ENCODE measurements around the gene AVPR2. TPM values are rescaled to one million over a fixed set of nuclear protein-coding genes. Genes with fewer than 3 reads are reported as not detected.

AVPR2 gene
- polyA plus RNA-seq, 1 donor from 2014 or later = not detected

DNA sequence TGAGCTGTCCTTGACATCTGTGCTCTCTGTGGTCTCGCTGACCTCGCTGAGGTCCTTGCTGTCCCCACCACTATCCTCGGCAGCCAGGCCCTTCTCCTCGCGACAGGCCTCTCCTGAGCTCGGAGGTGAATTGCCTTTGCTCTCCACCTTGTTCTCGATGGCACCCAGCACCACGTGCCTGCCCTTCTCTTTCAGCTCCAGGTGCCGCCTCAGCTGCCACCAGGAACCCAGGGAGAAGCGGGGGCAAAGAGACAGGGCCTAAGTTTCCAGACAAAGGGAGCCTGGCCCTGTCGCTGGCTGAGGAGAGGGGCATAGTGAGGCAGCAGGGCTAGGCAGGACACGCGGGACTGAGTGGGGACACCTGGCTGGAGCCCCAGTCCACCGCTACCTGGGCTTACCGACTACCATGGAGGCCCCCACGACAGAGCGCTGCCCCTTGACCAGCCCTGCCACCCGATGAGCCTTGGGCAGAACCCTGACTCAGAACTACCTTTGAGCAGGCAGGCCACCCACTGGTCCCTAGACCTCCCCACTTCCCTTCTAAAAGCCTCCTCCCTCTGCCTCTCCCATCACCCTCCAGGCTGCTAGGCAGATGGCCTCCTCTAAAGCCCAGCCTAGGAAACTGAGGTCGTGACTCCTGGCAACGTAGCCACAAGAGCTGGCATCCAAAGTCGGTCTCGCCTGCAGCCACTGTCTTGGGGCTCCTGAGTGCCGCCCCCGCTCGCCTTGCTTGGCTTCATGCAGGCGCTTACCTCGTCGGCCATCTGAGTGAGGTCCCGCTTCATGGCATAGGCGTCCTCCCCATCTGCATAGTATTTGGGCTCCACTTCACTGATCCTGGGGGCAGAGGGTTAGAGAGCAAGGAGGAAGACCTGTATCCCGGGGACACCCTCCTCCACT is 25.8 kb downstream of the AVPR2 start:
- Histone ChIP-seq H3K9ac (ENCODE audit: low read length) (no peak overlapping the region), H3K9me3 (ENCODE audit: low read length) (no peaks in the 10 kb centered on the region), H3K27ac (ENCODE audit: low read length) (no peak overlapping the region), H2AFZ (ENCODE audit: low read depth, low read length) (no peak overlapping the region), H3K4me3 (ENCODE audit: low read length) (no peak overlapping the region), H3K4me2 (ENCODE audit: low read length) (no peak overlapping the region), H3K9me2 (ENCODE audit: insufficient read depth, low read length) (no peaks in the 10 kb centered on the region), H4K20me1 (ENCODE audit: insufficient read depth) (no peaks in the 10 kb centered on the region), H3K36me3 (ENCODE audit: insufficient read depth, low read length) (no peaks in the 10 kb centered on the region), H3F3A (ENCODE audit: insufficient read depth, low read length, poor library complexity, severe bottlenecking) (no peaks in the 10 kb centered on the region), H3K27me3 (ENCODE audit: insufficient read depth, low read depth, low read length) (no peaks in the 10 kb centered on the region), H3K79me2 (replicated peaks; ENCODE audit: insufficient read depth, low read length) (no peaks in the 10 kb centered on the region)
- TF ChIP-seq MXI1 (conservative IDR thresholded peaks at IDR 0.05; ENCODE audit: poor library complexity, severe bottlenecking) = no peak
- TF ChIP-seq SMC3 (conservative IDR thresholded peaks at IDR 0.05; ENCODE audit: poor library complexity) = no peak
- no peak for TF ChIP-seq EZH2 (IDR thresholded peaks at IDR 0.05; ENCODE audit: borderline replicate concordance, insufficient read depth, low read length, poor library complexity, severe bottlenecking)
- TF ChIP-seq, protein P1, sequence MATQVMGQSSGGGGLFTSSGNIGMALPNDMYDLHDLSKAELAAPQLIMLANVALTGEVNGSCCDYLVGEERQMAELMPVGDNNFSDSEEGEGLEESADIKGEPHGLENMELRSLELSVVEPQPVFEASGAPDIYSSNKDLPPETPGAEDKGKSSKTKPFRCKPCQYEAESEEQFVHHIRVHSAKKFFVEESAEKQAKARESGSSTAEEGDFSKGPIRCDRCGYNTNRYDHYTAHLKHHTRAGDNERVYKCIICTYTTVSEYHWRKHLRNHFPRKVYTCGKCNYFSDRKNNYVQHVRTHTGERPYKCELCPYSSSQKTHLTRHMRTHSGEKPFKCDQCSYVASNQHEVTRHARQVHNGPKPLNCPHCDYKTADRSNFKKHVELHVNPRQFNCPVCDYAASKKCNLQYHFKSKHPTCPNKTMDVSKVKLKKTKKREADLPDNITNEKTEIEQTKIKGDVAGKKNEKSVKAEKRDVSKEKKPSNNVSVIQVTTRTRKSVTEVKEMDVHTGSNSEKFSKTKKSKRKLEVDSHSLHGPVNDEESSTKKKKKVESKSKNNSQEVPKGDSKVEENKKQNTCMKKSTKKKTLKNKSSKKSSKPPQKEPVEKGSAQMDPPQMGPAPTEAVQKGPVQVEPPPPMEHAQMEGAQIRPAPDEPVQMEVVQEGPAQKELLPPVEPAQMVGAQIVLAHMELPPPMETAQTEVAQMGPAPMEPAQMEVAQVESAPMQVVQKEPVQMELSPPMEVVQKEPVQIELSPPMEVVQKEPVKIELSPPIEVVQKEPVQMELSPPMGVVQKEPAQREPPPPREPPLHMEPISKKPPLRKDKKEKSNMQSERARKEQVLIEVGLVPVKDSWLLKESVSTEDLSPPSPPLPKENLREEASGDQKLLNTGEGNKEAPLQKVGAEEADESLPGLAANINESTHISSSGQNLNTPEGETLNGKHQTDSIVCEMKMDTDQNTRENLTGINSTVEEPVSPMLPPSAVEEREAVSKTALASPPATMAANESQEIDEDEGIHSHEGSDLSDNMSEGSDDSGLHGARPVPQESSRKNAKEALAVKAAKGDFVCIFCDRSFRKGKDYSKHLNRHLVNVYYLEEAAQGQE (IDR thresholded peaks at IDR 0.05; ENCODE audit: borderline replicate concordance) = no peak
- TF ChIP-seq, protein P2, sequence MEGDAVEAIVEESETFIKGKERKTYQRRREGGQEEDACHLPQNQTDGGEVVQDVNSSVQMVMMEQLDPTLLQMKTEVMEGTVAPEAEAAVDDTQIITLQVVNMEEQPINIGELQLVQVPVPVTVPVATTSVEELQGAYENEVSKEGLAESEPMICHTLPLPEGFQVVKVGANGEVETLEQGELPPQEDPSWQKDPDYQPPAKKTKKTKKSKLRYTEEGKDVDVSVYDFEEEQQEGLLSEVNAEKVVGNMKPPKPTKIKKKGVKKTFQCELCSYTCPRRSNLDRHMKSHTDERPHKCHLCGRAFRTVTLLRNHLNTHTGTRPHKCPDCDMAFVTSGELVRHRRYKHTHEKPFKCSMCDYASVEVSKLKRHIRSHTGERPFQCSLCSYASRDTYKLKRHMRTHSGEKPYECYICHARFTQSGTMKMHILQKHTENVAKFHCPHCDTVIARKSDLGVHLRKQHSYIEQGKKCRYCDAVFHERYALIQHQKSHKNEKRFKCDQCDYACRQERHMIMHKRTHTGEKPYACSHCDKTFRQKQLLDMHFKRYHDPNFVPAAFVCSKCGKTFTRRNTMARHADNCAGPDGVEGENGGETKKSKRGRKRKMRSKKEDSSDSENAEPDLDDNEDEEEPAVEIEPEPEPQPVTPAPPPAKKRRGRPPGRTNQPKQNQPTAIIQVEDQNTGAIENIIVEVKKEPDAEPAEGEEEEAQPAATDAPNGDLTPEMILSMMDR (IDR thresholded peaks at IDR 0.05; ENCODE audit: poor library complexity, severe bottlenecking) = no peak
- no peak for TF ChIP-seq EP300 (conservative IDR thresholded peaks at IDR 0.05; ENCODE audit: poor library complexity, severe bottlenecking)
- no peak for TF ChIP-seq RAD21 (conservative IDR thresholded peaks at IDR 0.05)
- no peak for TF ChIP-seq TAF1 (IDR thresholded peaks at IDR 0.05; ENCODE audit: low read depth)

DNA sequence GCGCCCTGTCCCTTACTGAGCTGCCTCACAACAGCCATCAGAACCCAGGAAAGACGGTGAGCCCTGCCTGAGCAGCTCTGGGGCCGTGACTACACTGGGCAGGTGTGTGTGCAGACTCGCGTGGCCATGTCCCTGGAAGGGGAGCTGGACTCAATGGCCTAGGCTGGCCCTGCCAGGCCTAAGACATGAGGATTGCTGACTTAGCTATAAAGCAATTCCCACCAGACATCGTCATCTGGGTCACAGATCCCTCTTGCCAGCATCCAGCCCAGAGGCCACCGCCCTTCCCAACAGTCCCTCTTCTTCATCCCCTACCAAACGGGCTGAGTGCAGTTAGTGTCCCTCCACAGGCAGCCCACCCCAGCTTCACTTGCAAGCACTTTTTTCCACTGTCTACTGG is 26.7 kb downstream of the AVPR2 start:
- Histone ChIP-seq H3K27ac (ENCODE audit: low read length) (no peak overlapping the region), H3K9me3 (ENCODE audit: low read length) (no peaks in the 10 kb centered on the region), H3K4me3 (ENCODE audit: low read length) (no peak overlapping the region), H2AFZ (ENCODE audit: low read depth, low read length) (no peak overlapping the region), H3K27me3 (ENCODE audit: insufficient read depth, low read depth, low read length) (no peaks in the 10 kb centered on the region), H3K36me3 (ENCODE audit: insufficient read depth, low read length) (no peaks in the 10 kb centered on the region), H3K9ac (ENCODE audit: low read length) (no peak overlapping the region), H3K79me2 (replicated peaks; ENCODE audit: insufficient read depth, low read length) (no peaks in the 10 kb centered on the region), H3F3A (ENCODE audit: insufficient read depth, low read length, poor library complexity, severe bottlenecking) (no peaks in the 10 kb centered on the region), H3K9me2 (ENCODE audit: insufficient read depth, low read length) (no peaks in the 10 kb centered on the region), H3K4me2 (ENCODE audit: low read length) (no peak overlapping the region), H4K20me1 (ENCODE audit: insufficient read depth) (no peaks in the 10 kb centered on the region)
- TF ChIP-seq EP300 (conservative IDR thresholded peaks at IDR 0.05; ENCODE audit: poor library complexity, severe bottlenecking) = no peak
- TF ChIP-seq TAF1 (IDR thresholded peaks at IDR 0.05; ENCODE audit: low read depth) = no peak
- TF ChIP-seq, protein P2 (IDR thresholded peaks at IDR 0.05; ENCODE audit: poor library complexity, severe bottlenecking) = no peak
- no peak for TF ChIP-seq SMC3 (conservative IDR thresholded peaks at IDR 0.05; ENCODE audit: poor library complexity)
- TF ChIP-seq RAD21 (conservative IDR thresholded peaks at IDR 0.05) = no peak
- TF ChIP-seq, protein P1 (IDR thresholded peaks at IDR 0.05; ENCODE audit: borderline replicate concordance) = no peak
- no peak for TF ChIP-seq POLR2AphosphoS5 (IDR thresholded peaks at IDR 0.05)
- TF ChIP-seq MXI1 (conservative IDR thresholded peaks at IDR 0.05; ENCODE audit: poor library complexity, severe bottlenecking) = no peak
- no peak for TF ChIP-seq EZH2 (IDR thresholded peaks at IDR 0.05; ENCODE audit: borderline replicate concordance, insufficient read depth, low read length, poor library complexity, severe bottlenecking)

Measured in neural cell (in vitro differentiated cells).